Sigmoid colon (tissue), 7 donors: ENCODE data around the gene DTX1. TPM values are rescaled to one million over a fixed set of nuclear protein-coding genes. Genes with fewer than 3 reads are reported as not detected.

Source experiments
- DNase-seq: peaks from one replicate; pipeline ENCODE4 v3.0.0-alpha.2; 2019
- H3K27ac ChIP-seq, 4 donors: fragments of 200-600 bp; sonication (generic); one replicate each; pipeline ENCODE4 v1.5.1; 2016 to 2019; ENCODE audit warnings: mild to moderate bottlenecking in 1 of 4
- H3K27me3 ChIP-seq, 3 donors: fragments of 200-600 bp; sonication (generic); one replicate each; pipeline ENCODE4 v1.5.1; 2019; ENCODE audit warnings: mild to moderate bottlenecking in 1 of 3
- H3K36me3 ChIP-seq, 4 donors: fragments of 200-600 bp; sonication (generic); one replicate each; pipeline ENCODE4 v1.5.1; 2016 to 2019
- H3K4me1 ChIP-seq, 4 donors: fragments of 200-600 bp; sonication (generic); one replicate each; pipeline ENCODE4 v1.5.1; 2017 to 2019
- H3K4me3 ChIP-seq, 4 donors: fragments of 200-600 bp; sonication (generic); one replicate each; pipeline ENCODE4 v1.5.1; 2017 to 2019; ENCODE audit warnings: mild to moderate bottlenecking in 2 of 4, moderate library complexity in 1 of 4
- H3K9me3 ChIP-seq, 4 donors: fragments of 200-600 bp in 3 of 4; sonication (generic) in 3 of 4; one replicate each; pipeline versions ENCODE4 v1.5.1 to v1.6.1; 2013 to 2019
- EP300 ChIP-seq, 4 donors: sonication (generic); formaldehyde crosslinking; IDR thresholded peaks; one replicate each; pipeline ENCODE4 v1.6.1; 2017; ENCODE audit warnings: antibody characterized with exemption in 4 of 4
- POLR2A ChIP-seq, 2 donors: fragments of 450-650 bp; IDR thresholded peaks; one replicate each; pipeline ENCODE4 v1.6.1; 2016; ENCODE audit warnings: antibody characterized with exemption in 2 of 2, mild to moderate bottlenecking in 2 of 2, moderate library complexity in 2 of 2
- POLR2AphosphoS5 ChIP-seq, 4 donors: sonication (generic); formaldehyde crosslinking; IDR thresholded peaks; one replicate each; pipeline ENCODE4 v1.6.1; 2017; ENCODE audit warnings: antibody characterized with exemption in 4 of 4
- WGBS, 2 donors: extraction: QIAGEN DNeasy Blood & Tissue Kit; methylation state at CpG; one replicate each; pipeline ENCODE4 v1.1.7; 2013; 5-methylcytosine and 5-hydroxymethylcytosine counted together
- intact Hi-C: fragments of 100-400 bp; cut with DNase I; formaldehyde crosslinking; loops from one replicate; pipeline ENCODE4 v1.15.1; 2023
- polyA plus RNA-seq, 3 donors: library from polyadenylated mRNA; stranded (reverse); fragments of 200-250 nt; gene quantifications; one replicate each; pipeline ENCODE4 v1.2.3, GENCODE V29; 2013
- total RNA-seq, 4 donors: library from RNA; depleted of rRNA; stranded (reverse); fragments of >200 nt; gene quantifications; one replicate each; pipeline ENCODE4 v1.1.0, GENCODE V29; 2016
- TF ChIP-seq, protein P1 (sequence below), 4 experiments: fragments of 450-650 bp in 3 of 4; fragments of 200-600 bp in 1 of 4; IDR thresholded peaks; one replicate each; pipeline ENCODE4 v1.5.1; 2016 to 2019; ENCODE audit warnings: antibody characterized with exemption in 4 of 4, mild to moderate bottlenecking in 3 of 4, moderate library complexity in 2 of 4
- donor health status: healthy with polysubstance abuse.
- donor health status: Bipolar disorder and iron deficiency.
- donor health status: healthy.

DTX1 gene
- total and polyA plus RNA-seq, 7 donors = 1.2 to 15.8 (median 3.0) TPM

- intact Hi-C loops = no loop called here
- no peaks in the 10 kb centered on the region for H3K9me3 ChIP-seq
- no peak for DNase-seq
- no peaks in the 10 kb centered on the region for H3K4me1 ChIP-seq
- no peak overlapping the region for H3K4me3 ChIP-seq
- no peak for TF ChIP-seq POLR2AphosphoS5 (IDR thresholded peaks at IDR 0.05)
- H3K36me3 ChIP-seq = no peaks in the 10 kb centered on the region
- WGBS, 2 donors = 25 to 37% methylated on average over 31 of the region's 31 CpGs
- H3K27ac ChIP-seq = no peak overlapping the region
- peaks cover 6 to 46% (median 16%) of the 10 kb centered on the region in 3 donors for H3K27me3 ChIP-seq
Measured at GRCh38 chr12:113065126-113066007, 8.8 kb downstream of the DTX1 start.

DNA sequence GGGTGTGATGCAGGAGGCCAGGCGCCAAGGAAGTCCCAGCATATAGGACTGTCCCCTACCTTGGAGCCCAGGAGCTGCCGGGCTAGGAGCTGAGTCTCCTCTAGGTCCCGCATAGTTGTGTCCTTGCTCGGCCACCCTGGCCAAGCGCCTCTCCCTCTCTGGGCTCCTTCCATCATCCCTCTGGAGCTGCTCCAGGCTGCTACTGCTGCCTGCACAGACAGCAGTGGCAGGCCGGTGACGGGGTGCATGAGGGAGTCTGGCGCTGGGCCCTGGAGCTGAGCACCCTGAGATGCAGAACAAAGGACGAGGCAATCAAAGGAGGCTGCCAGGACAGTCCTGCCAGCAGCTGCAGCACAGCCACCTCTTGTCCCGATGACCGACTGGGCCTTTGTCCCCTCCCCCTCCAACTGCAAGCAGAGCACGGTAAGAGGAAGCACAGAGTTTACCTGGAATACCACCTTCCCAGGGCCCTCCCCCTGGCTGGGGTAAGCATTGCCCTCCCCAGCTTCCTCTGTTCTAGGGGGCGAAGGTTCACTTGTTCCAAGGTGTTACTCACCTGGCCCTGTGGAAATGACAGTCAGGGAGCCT, 10.4 kb downstream of the DTX1 start:
- Histone ChIP-seq H3K4me1 (no peaks in the 10 kb centered on the region), H3K27me3 (peaks cover 6 to 40% (median 16%) of the 10 kb centered on the region in 3 donors), H3K9me3 (no peaks in the 10 kb centered on the region), H3K27ac (no peak overlapping the region), H3K36me3 (no peaks in the 10 kb centered on the region), H3K4me3 (no peak overlapping the region)
- intact Hi-C loops = no loop called here
- TF ChIP-seq POLR2AphosphoS5 (IDR thresholded peaks at IDR 0.05) (no peak), EP300 (IDR thresholded peaks at IDR 0.05) (no peak), POLR2A (IDR thresholded peaks at IDR 0.05) (no peak)
- TF ChIP-seq, protein P1, sequence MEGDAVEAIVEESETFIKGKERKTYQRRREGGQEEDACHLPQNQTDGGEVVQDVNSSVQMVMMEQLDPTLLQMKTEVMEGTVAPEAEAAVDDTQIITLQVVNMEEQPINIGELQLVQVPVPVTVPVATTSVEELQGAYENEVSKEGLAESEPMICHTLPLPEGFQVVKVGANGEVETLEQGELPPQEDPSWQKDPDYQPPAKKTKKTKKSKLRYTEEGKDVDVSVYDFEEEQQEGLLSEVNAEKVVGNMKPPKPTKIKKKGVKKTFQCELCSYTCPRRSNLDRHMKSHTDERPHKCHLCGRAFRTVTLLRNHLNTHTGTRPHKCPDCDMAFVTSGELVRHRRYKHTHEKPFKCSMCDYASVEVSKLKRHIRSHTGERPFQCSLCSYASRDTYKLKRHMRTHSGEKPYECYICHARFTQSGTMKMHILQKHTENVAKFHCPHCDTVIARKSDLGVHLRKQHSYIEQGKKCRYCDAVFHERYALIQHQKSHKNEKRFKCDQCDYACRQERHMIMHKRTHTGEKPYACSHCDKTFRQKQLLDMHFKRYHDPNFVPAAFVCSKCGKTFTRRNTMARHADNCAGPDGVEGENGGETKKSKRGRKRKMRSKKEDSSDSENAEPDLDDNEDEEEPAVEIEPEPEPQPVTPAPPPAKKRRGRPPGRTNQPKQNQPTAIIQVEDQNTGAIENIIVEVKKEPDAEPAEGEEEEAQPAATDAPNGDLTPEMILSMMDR (IDR thresholded peaks at IDR 0.05) = no peak
- DNase-seq = no peak
- WGBS, 2 donors = 57 to 72% methylated on average over 13 of the region's 13 CpGs

GRCh38 chr12:113067987-113068935, 11.7 kb downstream of the DTX1 start:
- no peaks in the 10 kb centered on the region for H3K36me3 ChIP-seq
- TF ChIP-seq POLR2AphosphoS5 (IDR thresholded peaks at IDR 0.05) = no peak
- TF ChIP-seq POLR2A (IDR thresholded peaks at IDR 0.05) = no peak
- TF ChIP-seq, protein P1 (IDR thresholded peaks at IDR 0.05) = no peak
- no peak for TF ChIP-seq EP300 (IDR thresholded peaks at IDR 0.05)

DNA sequence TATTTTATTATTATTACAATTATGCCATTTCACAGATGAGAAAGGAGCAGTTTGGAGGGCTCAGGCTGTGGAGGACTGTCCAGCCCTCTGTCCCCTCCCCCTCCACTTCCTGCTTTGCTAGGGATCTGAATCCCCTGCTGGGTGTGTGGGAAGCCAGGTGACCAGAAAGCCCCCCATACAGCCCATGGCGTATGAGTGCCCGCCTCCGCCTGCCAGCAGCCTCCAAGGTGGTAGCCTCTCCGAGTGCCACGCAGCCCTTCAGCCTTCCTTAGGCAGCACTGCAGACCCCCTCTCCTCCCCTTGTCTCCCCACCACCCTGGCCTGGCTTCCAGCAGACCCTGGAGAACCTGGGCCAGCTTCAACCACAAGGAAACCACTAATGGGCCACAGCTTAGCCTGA, 12.6 kb downstream of the DTX1 start:
- no peaks in the 10 kb centered on the region for H3K36me3 ChIP-seq
- no peak for DNase-seq
- no peak overlapping the region for H3K4me3 ChIP-seq
- H3K9me3 ChIP-seq = no peaks in the 10 kb centered on the region
- no peak for TF ChIP-seq POLR2AphosphoS5 (IDR thresholded peaks at IDR 0.05)
- no peak for TF ChIP-seq EP300 (IDR thresholded peaks at IDR 0.05)
- TF ChIP-seq, protein P1 (IDR thresholded peaks at IDR 0.05) = no peak
- TF ChIP-seq POLR2A (IDR thresholded peaks at IDR 0.05) = no peak
- no peak overlapping the region for H3K27ac ChIP-seq
- no peaks in the 10 kb centered on the region for H3K4me1 ChIP-seq
- 77% methylated on average over 5 of the region's 5 CpGs for WGBS, 2 donors
- peaks cover under 1 to 22% (median 16%) of the 10 kb centered on the region in 3 donors for H3K27me3 ChIP-seq
- intact Hi-C loops = no loop called here

More at GRCh38 chr12:113067987-113068935, 11.7 kb downstream of the DTX1 start:
- H3K27me3 ChIP-seq = peaks cover 6 to 31% (median 16%) of the 10 kb centered on the region in 3 donors
- no peaks in the 10 kb centered on the region for H3K9me3 ChIP-seq
- H3K4me3 ChIP-seq = no peak overlapping the region
- DNase-seq = no peak
- 88% methylated on average over 10 of the region's 10 CpGs for WGBS, 2 donors
- H3K4me1 ChIP-seq = no peaks in the 10 kb centered on the region
- intact Hi-C loops = no loop called here
- no peak overlapping the region for H3K27ac ChIP-seq
